HG03460 (cell line): ENCODE results near the gene KCMF1.
"Not testable (repeated sequence)": the region's sequence is repeated elsewhere in the genome, so short reads cannot be mapped to it uniquely, and the experiment has no call there.

ENCODE experiments used
- ATAC-seq: cut with Tn5 transposase; IDR thresholded peaks from one replicate; pipeline ENCODE4 v1.9.1; 2021; ENCODE audit not compliant: unreplicated experiment

KCMF1 gene

DNA sequence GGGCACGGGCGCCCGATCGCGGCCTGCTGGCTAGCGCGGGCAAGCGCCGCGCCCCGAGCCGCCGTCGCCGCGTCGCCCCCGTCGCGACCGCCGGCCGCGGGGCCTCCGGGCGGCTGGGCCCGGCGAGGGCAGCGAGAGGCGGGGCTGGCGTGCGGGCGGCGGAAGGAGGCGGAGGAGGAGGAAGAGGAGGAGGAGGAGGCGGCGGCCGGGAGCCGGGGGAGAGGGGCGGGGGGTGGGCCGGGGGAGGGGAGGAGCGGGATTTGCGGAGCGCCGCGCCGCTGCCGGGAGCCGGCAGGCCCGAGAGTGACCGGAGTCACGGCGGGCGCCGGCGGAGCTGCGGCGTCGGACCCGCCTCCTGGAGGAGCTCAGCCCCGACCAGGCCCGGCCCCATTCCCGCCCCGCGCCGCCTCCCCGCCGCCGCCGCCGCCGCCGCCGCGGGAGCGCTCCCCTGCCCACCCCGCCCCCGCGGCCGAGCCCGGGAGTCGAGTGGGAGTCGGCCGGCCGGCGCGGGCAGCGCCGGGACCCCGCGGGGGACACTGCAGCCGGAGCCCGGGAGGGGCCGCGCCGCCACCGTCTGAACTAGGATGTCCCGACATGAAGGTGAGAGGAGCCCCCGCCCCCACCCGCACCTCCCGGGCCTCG is at the start of gene KCMF1:
KCMF1 (plus strand) TSS at position 294 of the 642 bp plus-strand sequence; CDS start at position 585, 291 bp downstream.
- ATAC-seq: peak; percentile 40

GRCh38 chr2:84923009-84923408 is 48.0 kb upstream of the KCMF1 start:
- no peak for ATAC-seq

DNA sequence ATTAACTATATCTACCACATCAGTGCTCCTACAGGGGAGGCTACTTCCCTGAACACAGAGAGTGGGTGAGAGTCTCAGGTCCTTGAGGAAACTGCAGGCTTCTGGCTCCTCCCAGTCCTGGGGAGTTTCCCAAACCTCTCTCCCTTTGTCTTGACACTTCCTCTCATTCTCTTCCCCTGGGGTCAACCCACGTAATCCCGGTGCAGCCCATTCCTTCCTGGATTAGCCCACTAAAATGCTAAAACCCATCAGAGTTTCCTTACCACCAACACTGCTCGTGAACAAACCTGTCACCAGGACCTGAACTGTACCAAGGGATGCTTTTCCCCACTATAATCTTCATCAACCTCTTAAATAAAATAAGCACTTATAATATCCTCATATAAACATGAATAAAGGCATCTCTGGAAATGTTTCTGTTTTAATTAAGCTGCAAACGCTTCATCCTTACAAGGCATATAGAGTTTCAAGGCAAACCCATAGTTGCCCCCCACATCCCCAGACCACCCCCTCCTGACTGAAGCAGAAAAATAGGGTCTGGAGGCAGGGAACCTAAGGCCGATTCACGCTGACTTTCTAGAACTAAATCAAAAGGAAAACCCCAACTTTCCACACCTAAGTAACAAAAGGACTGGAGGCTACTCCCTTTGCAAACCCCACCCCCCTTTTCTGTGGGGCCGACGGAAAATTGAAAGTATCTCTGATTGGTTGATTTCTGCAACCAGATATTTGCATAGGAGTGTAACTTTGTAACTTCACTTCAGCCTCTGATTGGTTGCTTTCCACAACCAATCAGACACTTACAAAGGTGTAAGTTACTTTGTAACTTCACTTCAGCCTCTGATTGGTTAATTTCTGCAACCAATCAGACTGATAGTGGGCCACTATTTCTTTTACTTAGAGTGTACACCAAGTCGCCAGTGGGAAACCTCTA is 46.5 kb upstream of the KCMF1 start:
- ATAC-seq: peak; percentile 36

DNA sequence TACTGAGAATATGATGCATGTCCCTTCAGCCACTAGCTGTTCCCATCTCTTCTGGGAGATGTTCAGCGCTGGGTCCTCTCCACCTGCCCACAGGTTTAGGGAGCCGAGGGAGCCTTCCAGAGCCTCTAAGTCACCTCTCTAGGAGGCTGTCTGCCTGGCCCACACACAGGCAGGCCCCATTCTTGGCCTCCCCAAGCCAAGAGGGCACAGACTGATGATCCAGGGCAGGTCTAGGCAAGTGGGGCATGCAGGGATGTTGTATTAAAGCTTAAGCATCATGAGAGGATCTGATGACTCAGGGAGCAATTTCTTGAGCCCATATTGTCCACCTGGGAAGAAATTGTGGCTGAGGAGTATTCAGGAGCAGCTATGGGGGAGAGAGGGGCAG is 45.6 kb upstream of the KCMF1 start:
- no peak for ATAC-seq

DNA sequence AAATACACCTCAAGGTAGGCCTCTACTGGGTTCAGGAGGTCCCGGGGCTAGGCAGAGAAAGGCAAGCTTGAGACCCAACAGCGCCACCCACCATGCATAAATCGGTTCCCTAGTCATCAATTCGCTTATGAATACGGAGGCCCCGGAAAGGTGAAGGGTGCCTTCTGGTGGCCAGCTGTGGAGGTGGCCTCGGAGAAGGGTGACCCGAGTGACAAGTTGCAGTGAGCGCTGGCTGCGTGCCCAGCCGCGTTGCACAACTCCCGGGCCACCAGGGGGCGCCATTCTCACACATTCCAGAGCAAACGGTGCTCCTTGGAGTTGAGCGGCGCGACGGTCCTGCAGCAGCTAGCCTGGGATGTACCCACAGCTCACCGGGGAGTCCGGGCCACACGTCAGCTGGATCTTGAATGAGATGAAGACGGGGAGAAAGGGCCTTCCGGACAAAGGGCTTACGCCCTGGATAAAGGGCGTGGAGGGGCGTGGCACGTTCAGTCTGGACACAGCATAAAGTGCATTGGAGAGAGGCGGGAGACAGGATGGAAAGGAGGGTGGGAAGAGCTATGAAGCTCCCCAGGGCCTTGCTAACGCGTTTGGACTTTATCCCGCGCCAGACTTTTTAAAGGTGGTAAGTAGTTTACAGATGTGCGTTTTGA is 45.1 kb upstream of the KCMF1 start:
- ATAC-seq: peak; percentile 74

- ATAC-seq: no peak
These were observed 43.7 kb upstream of the KCMF1 start for GRCh38 chr2:84927275-84927627.

- peak; percentile 43 for ATAC-seq
These were observed 39.6 kb upstream of the KCMF1 start for GRCh38 chr2:84931384-84931821.

GRCh38 chr2:84938194-84938879 is 32.6 kb upstream of the KCMF1 start:
- peak; percentile 23 for ATAC-seq

DNA sequence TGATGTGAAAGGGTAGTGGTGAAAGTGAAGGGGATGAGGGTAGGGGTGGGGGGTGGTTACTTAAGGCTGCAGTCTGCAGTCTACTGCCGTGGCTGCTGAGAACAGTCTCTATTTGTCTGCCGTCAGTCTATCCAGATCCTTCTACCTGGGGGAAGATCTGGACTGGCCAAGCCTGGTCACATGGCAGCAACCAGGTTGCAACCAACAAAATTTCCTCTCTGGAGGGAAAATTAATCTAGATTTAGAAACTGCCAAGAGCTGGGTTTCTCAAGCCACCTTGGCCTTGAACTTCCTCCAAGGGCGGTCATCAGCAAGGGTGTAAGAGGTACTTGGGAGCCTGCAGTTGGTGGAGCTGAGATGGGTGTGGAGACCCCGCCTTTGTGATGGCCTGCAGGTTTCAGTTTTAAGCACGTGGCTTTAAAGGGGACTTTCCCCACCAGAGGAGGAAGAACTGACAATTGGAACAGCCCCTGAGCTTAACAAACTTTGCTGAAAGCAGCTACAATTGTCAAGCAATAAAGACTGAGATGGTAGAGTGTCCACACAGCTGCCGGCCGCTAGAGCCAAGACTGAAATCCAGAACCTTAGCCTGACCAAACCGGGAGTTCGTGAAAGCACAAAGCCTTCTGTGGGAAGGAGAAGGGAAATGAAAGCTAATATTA is 31.4 kb upstream of the KCMF1 start:
- peak; percentile 74 for ATAC-seq

DNA sequence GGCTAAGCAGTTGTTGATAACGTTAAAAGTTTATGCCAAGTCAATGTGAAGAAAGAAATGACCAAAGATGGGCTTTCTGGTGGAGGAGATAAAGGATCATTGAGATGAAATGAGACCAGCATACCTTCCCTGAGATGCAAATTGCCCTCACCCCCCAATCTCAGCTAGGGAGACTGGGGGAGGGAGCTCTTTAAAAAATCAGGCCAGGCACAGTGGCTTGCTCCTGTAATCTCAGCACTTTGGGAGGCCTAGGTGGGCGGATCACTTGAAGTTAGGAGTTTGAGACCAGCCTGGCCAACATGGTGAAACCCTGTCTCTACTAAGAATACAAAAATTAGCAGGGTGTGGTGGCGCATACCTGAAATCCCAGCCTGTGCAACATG is 30.9 kb upstream of the KCMF1 start:
- no peak for ATAC-seq

- no peak for ATAC-seq
These were observed 30.0 kb upstream of the KCMF1 start for GRCh38 chr2:84940831-84941412.

GRCh38 chr2:84942166-84942565 is 28.8 kb upstream of the KCMF1 start:
- no peak for ATAC-seq

DNA sequence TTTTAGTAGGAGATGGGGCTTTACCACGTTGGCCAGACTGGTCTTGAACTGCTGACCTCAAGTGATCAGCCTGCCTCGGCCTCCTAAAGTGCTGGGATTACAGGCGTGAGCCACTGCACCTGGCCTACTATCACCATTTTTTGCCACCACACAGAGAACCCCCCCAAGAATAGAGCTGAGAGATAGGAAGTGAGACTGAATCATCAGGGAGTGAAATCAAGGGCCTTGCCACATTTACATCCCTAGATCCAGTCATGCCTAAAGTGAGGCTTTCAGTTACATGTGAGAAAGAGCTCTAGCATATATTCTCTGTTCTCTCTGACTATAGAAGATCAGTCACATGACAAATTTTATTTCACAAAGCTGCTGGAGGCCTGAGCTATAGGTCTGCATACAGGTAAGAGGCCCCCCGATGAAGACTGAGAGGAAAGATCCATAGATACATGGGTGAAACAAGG is 28.0 kb upstream of the KCMF1 start:
- peak; percentile 31 for ATAC-seq

DNA sequence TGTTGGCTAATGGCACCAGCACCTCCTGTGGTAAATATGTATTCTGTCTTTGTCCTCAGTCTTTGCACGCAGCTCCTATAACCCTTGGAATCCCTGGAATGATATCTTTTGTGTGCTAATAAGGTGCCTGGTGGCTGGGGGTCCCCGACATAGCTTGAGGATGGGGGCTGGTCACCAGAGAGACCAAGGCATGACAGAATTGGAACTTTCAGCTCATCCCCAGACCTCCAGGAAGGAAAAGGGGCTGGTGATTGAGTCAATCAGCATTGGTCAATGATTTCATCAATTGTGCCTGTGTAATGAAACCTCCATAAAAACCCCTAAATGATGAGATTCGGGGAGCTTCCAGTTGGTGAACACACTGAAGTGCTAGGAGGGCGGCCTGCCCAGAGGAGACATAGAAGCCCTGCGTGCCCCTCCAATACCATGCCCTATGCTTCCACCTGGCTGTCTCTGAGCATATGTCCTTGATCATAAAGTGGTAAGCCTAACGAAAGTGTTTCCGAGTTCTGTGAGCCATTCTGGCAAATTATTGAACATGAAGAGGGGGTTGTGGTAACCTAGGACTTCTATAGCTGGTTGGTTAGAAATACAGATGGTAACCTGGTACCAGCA is 26.6 kb upstream of the KCMF1 start:
- ATAC-seq: no peak

DNA sequence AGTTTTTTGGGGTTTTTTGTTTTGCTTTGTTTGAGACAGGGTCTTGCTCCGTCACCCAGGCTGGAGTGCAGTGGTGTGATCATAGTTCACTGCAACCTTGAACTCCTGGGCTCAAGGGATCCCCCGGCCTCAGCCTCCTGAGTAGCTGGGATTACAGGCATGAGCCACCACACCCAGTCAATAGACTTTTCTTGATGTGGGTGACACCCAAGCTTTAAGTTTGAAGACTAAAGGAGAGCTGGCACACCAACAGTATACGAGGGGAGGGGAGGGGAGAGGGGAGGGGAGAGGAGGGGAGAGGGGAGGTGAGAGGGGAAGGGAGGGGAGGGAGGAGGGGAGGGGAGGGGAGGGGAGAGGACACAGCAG is 25.1 kb upstream of the KCMF1 start:
- ATAC-seq: not testable (repeated sequence)

DNA sequence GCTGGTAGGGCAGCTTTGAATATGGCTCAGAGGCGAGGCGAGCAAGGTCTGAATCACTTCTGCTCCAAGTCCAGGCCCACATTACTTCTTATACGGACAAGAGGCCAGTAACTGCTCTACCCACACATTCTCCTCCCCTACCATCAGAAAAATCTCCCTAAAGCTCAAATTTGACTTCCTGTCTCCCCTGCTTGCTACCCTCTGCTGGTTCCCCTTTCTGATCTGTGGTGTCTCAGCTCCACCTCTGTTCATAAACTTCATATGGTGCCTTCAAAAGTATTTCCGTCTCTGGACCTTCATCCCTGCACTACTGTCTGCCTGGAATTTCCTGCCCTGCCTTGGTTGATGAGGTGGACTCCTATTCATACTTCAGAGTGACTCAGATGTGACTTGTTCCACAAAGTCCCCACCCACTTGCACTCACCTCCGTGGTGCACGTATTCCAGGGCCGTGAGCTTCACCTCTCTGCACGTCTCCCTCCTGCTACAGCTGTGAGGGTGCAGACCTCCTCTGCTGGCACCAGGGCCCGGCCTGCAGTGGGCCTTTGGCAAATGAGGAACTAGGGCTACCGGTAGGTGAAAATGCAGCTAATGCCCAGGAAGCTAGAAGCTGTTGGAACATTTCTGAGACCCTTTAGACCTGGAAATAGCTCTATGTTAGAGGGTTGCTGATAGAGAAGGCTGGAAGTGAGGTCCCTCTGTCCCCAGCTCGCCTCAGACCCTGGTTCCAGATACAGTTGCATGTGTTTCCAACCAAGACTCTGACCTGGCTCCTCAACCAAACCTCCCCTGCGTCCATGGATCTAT is 24.6 kb upstream of the KCMF1 start:
- peak; percentile 72 for ATAC-seq

DNA sequence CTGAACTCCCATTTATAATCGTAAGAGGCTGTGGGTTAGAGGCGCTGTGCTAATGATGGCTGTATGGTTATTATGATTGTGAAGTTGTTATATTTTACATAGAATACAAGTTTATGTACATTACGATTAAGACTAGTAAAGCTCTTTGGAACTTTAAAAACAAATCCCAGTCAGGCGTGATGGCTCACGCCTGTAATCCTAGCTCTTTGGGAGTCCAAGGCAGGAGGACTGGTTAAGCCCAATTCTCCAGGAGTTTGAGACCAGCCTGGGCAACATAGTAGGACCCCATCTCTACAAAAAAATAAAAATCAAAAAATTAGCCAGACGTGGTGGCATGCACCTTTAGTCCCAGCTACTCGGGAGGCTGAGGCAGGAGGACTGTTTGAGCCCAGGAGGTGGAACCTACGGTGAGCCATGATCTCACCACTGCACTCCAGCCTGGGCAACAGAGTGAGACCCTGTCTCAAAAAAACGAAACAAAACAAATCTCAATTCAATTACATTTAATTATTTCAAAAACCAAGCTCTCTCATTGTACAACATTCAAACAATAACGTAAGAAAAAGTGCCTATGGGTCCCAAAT is 23.9 kb upstream of the KCMF1 start:
- no peak for ATAC-seq

GRCh38 chr2:84953535-84953934 is 17.4 kb upstream of the KCMF1 start:
- ATAC-seq: no peak

- ATAC-seq: no peak
These were observed 16.6 kb upstream of the KCMF1 start for GRCh38 chr2:84954329-84954728.
